CD4-positive, alpha-beta T cell (primary cell): ENCODE results near the gene HIRA. TPM values are rescaled to one million over a fixed set of nuclear protein-coding genes. Genes with fewer than 3 reads are reported as not detected.
"Not testable (repeated sequence)": the region's sequence is repeated elsewhere in the genome, so short reads cannot be mapped to it uniquely, and the experiment has no call there.

ENCODE experiments used
- ATAC-seq: fragments of 200-7000 bp; cut with Tn5 transposase; one replicate; pipeline ENCODE4 v1.10.0; 2022; ENCODE audit warnings: mild to moderate bottlenecking; ENCODE audit not compliant: poor library complexity
- CTCF ChIA-PET: fragments of 350-600 bp; sonication (Branson Sonifier 250); formaldehyde crosslinking; loops from one replicate; lab custom pipeline; 2021; ENCODE audit warnings: antibody characterized with exemption, inconsistent platforms; lab: Charles Lee
- POLR2A ChIA-PET: fragments of 350-600 bp; sonication (Branson Sonifier 250); formaldehyde crosslinking; loops from one replicate; lab custom pipeline; 2021; ENCODE audit warnings: antibody characterized with exemption, inconsistent platforms; lab: Charles Lee
- DNase-seq, 14 experiments: peaks; one replicate each; pipeline ENCODE4 v3.0.0-alpha.2; 2013 to 2020; ENCODE audit warnings: mixed read lengths in 2 of 14
- H3K27ac ChIP-seq, 2 donors: one replicate each; pipeline versions ENCODE4 v1.5.1 to v1.7.0; 2013; ENCODE audit warnings: low read length in 2 of 2, low read depth in 1 of 2, mild to moderate bottlenecking in 1 of 2
- H3K27me3 ChIP-seq, 2 experiments: 1 replicate in 1 of 2; 2 replicates in 1 of 2; pipeline versions ENCODE4 v1.6.1 to v1.7.0; 2013; ENCODE audit warnings: low read length in 2 of 2, control low read depth in 1 of 2, mild to moderate bottlenecking in 1 of 2, moderate library complexity in 1 of 2; ENCODE audit not compliant: insufficient read depth in 2 of 2, control insufficient read depth in 1 of 2
- H3K36me3 ChIP-seq: one replicate; pipeline ENCODE4 v1.6.1; 2013; ENCODE audit warnings: low read length, control low read depth; ENCODE audit not compliant: insufficient read depth
- H3K4me1 ChIP-seq: one replicate; pipeline ENCODE4 v1.6.1; 2013; ENCODE audit warnings: low read length, control low read depth; ENCODE audit not compliant: insufficient read depth
- H3K4me3 ChIP-seq: one replicate; pipeline ENCODE4 v1.5.1; 2013; ENCODE audit warnings: mild to moderate bottlenecking, low read length, moderate library complexity
- H3K9me3 ChIP-seq, 2 experiments: 1 replicate in 1 of 2; 2 replicates in 1 of 2; pipeline versions ENCODE4 v1.6.1 to v1.7.0; 2013; ENCODE audit warnings: low read length in 2 of 2, mild to moderate bottlenecking in 2 of 2, control low read depth in 1 of 2, moderate library complexity in 1 of 2; ENCODE audit not compliant: control insufficient read depth in 1 of 2, insufficient read depth in 1 of 2
- H3K27ac Mint-ChIP-seq: one replicate; pipeline ENCODE4 v1.8.0; 2020; ENCODE audit warnings: mixed read lengths
- H3K27me3 Mint-ChIP-seq: one replicate; pipeline ENCODE4 v1.8.0; 2021; ENCODE audit warnings: mixed read lengths
- H3K36me3 Mint-ChIP-seq: one replicate; pipeline ENCODE4 v1.8.0; 2021; ENCODE audit warnings: low read depth, mixed read lengths
- H3K4me1 Mint-ChIP-seq: one replicate; pipeline ENCODE4 v1.8.0; 2021; ENCODE audit warnings: low read depth, mixed read lengths
- H3K4me3 Mint-ChIP-seq: one replicate; pipeline ENCODE4 v1.8.0; 2020; ENCODE audit warnings: mild to moderate bottlenecking, mixed read lengths
- H3K9me3 Mint-ChIP-seq: one replicate; pipeline ENCODE4 v1.8.0; 2020; ENCODE audit warnings: mixed read lengths
- CTCF ChIP-seq: fragments of 200-600 bp; IDR thresholded peaks from one replicate; pipeline ENCODE4 v1.8.0; 2022; ENCODE audit warnings: antibody characterized with exemption, mild to moderate bottlenecking
- intact Hi-C, 2 experiments: fragments of 100-400 bp; cut with DNase I in 1 of 2; cut with micrococcal nuclease in 1 of 2; formaldehyde crosslinking; loops; one replicate each; pipeline versions ENCODE4 v1.15.1 to v1.9.0; 2023 to 2025; cut with DNase I, micrococcal nuclease
- total RNA-seq, 174 experiments: library from RNA in 2 of 174; stranded (reverse) in 2 of 174; gene quantifications; one replicate each; pipeline ENCODE4 v1.2.3 and lab custom pipeline; 2021 to 2026

The HIRA gene
- total RNA-seq, 2 experiments from 2014 or later: 15.2 to 15.5 TPM

GRCh38 chr22:19368876-19369275, 62.7 kb downstream of the HIRA start:
- Histone ChIP-seq H3K36me3 (peaks cover 65% of the 10 kb centered on the region), H3K27ac (no peak overlapping the region), H3K4me3 (no peak overlapping the region), H3K4me1 (no peaks in the 10 kb centered on the region), H3K27me3 (no peaks in the 10 kb centered on the region), H3K9me3 (no peaks in the 10 kb centered on the region)
- H3K27me3 Mint-ChIP-seq: no peaks in the 10 kb centered on the region
- ChIA-PET CTCF (interaction anchor here (1.1 kb wide), 1 partner anchor 261 kb away, joined by 3 read pairs; no protein-coding TSS in a partner anchor), POLR2A (no interaction called here)
- ATAC-seq (no peak), DNase-seq (no peak)
- H3K9me3 Mint-ChIP-seq: no peaks in the 10 kb centered on the region
- intact Hi-C loops: no loop called here
- peaks cover 81% of the 10 kb centered on the region for H3K36me3 Mint-ChIP-seq
- H3K4me3 Mint-ChIP-seq: no peak overlapping the region
- H3K4me1 Mint-ChIP-seq: no peaks in the 10 kb centered on the region
- TF ChIP-seq CTCF: no peak
- H3K27ac Mint-ChIP-seq: no peak overlapping the region

- no peak for ATAC-seq
- H3K27me3 ChIP-seq: no peaks in the 10 kb centered on the region
- no peaks in the 10 kb centered on the region for H3K4me1 ChIP-seq
- DNase-seq: no peak
- intact Hi-C loops: no loop called here
- ChIA-PET POLR2A (no interaction called here), CTCF (interaction anchor here (1.1 kb wide), 2 partner anchors 110 to 262 kb away, joined by 3 read pairs; no protein-coding TSS in a partner anchor)
- H3K4me3 ChIP-seq: no peak overlapping the region
- TF ChIP-seq CTCF: no peak
- Mint-ChIP-seq H3K9me3 (no peaks in the 10 kb centered on the region), H3K36me3 (peaks cover 76% of the 10 kb centered on the region), H3K4me3 (no peak overlapping the region), H3K27ac (no peak overlapping the region), H3K27me3 (no peaks in the 10 kb centered on the region), H3K4me1 (no peaks in the 10 kb centered on the region)
- no peak overlapping the region for H3K27ac ChIP-seq
- peaks cover 64% of the 10 kb centered on the region for H3K36me3 ChIP-seq
- H3K9me3 ChIP-seq: no peaks in the 10 kb centered on the region
These were observed 63.7 kb downstream of the HIRA start for GRCh38 chr22:19367763-19368367.

GRCh38 chr22:19363541-19363940, 68.0 kb downstream of the HIRA start:
- H3K9me3 Mint-ChIP-seq, H3K27ac ChIP-seq, H3K4me3 Mint-ChIP-seq, ATAC-seq, H3K9me3 ChIP-seq, POLR2A ChIA-PET, H3K4me3 ChIP-seq, H3K4me1 ChIP-seq, intact Hi-C loops, H3K27me3 ChIP-seq, H3K27ac Mint-ChIP-seq, DNase-seq, H3K27me3 Mint-ChIP-seq, CTCF ChIA-PET, H3K4me1 Mint-ChIP-seq: not testable (repeated sequence)
- peaks cover 80% of the 10 kb centered on the region for H3K36me3 Mint-ChIP-seq
- H3K36me3 ChIP-seq: peaks cover 63% of the 10 kb centered on the region
